Inflammatory macrophage treated with lipopolysaccharide for 1 hour (primary cell): ENCODE data around the gene ENTR1.

Experiments used
- DNase-seq, 2 donors: peaks; one replicate each; pipeline ENCODE4 v3.0.0-alpha.2; 2020 to 2022

Gene ENTR1

GRCh38 chr9:136395345-136396218 lies 14.8 kb downstream of the ENTR1 start:
- DNase-seq, result no peak

GRCh38 chr9:136395020-136395340 lies 15.4 kb downstream of the ENTR1 start:
- DNase-seq, result no peak

GRCh38 chr9:136394312-136395019 lies 15.9 kb downstream of the ENTR1 start:
- no peak for DNase-seq

DNA sequence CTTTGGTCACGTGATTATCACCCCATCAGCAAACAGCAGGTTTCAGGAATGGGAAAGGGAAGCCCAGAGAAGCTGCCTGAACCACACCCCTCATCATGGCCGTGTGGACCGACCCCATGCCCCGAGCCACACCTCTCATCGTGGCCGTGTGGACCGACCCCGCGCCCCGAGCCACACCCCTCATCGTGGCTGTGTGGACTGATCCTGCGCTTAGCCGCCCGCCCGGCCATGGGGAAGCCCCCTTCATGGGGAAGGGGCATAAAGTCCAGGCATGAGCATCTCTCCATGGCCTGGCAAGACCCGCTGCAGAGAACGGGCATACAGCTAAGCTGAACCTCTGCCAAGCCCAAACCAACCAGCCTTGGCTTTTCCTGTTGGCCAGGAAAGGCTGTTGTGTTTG lies 16.9 kb downstream of the ENTR1 start:
- no peak for DNase-seq

DNA sequence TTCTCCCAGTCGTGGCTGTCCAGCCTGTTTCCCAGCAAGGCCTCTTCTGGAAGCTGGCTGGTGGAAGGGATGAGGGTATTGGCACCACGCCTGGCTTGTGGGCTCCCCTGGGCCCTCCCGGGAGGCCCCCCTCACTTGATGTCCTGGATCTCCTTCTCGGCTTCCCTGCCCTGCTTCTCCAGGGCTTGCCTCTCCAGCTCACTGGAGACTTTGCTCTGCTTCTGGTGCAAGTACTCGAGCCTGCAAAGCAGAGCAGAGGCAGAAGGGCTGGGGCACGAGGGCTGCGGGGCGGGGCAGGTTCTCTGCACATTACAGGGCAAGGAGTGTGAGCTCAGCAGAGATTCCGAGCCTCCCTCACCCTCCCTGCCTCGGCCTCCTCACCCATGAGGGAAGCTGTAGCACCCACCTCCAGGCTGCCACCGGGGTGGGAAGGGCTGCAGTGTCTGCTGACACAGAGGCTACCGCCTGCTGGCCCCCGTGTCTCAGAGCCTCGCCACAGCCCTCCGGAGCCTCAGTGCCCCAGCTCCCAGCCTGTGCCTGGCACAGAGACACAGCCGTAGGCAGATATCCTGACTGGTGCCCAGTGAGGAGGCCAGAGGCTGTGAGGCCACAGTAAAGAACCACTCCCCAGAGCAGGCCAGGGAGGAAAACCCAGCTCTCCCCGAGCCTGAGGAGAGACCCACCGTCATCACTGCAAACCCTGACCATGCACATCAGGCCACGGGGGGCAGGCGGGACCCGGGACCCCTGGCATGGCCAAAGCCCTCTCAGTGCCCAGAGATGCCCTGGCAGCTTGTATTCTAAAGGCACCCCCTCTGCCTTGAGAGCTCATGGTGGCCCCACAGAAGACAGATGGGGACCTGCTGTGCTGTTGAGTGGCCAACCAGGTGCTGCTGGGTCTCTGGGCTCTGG lies 17.6 kb downstream of the ENTR1 start:
- no peak for DNase-seq

- DNase-seq, result no peak
Measured at GRCh38 chr9:136391737-136392537, 18.5 kb downstream of the ENTR1 start.

DNA sequence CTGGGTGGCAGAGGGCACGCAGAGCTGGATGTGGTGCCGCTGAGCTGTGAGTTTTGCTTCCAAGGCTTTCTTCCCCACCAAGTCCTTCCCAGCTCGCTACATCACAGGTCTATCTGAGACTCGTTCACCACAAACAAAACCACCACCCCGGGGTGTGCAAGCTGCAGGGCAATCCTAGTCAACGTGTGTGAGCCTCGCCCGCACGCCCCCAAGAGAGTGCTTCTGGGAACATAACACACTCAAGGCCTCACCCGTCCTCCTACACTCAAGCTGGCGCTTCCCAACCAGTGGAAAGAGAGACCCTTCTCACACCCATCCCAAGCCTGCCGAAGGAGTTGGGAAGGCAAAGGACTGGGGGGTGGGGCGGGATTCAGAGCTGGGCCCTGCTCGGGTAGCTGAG lies 21.0 kb downstream of the ENTR1 start:
- DNase-seq, result no peak

- no peak for DNase-seq
Measured at GRCh38 chr9:136387217-136387616, 23.2 kb downstream of the ENTR1 start.

- peak in 1 of 2 donors; percentile 9 for DNase-seq
Measured at GRCh38 chr9:136386018-136386417, 24.4 kb downstream of the ENTR1 start.

- DNase-seq, result no peak
Measured at GRCh38 chr9:136385015-136385414, 25.4 kb downstream of the ENTR1 start.

- no peak for DNase-seq
Measured at GRCh38 chr9:136383436-136383835, 27.0 kb downstream of the ENTR1 start.

GRCh38 chr9:136381966-136382513 lies 28.4 kb downstream of the ENTR1 start:
- DNase-seq, result no peak

- no peak for DNase-seq
Measured at GRCh38 chr9:136381311-136381710, 29.1 kb downstream of the ENTR1 start.

DNA sequence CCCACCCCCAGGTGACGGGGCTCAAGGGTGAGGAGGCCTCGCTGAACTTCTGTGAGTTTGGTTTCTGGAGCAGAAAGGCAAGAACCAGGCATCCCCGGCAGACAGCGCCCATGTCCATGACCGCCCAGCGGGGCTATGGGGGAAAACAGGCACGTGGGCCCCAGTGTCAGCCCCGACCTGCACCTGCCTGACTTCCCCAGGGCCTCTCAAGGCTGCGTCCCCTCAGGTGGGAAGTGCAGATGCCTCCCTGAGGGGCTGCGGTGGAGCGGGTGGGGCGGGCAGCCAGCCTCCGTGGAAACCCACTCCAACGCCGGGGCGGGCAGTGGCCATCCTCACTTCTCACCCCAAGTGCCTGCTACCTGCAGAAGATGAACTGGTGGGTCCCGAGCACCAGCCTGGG lies 30.0 kb downstream of the ENTR1 start:
- no peak for DNase-seq

DNA sequence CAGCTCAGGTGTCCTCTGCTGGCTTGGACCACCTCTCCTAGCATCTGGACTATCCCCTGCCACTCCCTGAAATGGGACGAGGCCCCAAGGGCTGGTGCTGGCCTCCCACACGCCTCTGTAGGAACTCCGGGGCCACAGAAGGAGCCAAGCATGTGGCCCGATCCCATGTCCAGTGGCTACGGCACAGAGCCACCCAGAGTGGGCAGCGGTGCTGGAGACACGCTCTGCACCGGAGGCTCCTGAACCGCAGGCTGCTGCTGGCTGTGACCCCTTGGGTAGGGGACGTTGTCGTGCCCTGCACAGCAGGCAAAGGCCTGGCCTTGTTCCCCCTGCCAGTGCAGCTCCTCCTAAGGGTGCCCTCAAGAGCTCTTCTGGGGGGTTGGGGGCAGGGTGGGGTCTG lies 30.5 kb downstream of the ENTR1 start:
- no peak for DNase-seq

DNA sequence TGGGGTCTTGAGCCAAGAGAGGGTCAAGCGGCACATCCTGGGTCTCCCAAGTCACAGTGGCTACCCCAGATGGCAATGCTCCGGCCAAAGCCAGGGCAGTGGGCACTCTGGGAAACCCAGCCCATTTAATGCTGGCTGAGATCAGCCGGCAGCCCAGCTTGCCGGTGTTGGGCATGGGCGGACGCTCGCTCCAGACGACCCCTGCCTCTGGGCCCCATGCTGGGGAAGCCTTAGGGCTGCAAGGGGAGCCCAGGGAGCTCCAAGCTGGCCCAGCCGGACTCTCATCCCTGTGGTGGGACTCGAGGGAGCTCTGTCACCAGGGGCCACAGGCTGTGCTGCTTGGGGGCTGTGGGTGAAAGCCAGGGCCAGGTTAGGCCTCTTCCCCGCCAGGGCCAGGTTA lies 31.0 kb downstream of the ENTR1 start:
- no peak for DNase-seq

GRCh38 chr9:136379003-136379287 lies 31.5 kb downstream of the ENTR1 start:
- no peak for DNase-seq

DNA sequence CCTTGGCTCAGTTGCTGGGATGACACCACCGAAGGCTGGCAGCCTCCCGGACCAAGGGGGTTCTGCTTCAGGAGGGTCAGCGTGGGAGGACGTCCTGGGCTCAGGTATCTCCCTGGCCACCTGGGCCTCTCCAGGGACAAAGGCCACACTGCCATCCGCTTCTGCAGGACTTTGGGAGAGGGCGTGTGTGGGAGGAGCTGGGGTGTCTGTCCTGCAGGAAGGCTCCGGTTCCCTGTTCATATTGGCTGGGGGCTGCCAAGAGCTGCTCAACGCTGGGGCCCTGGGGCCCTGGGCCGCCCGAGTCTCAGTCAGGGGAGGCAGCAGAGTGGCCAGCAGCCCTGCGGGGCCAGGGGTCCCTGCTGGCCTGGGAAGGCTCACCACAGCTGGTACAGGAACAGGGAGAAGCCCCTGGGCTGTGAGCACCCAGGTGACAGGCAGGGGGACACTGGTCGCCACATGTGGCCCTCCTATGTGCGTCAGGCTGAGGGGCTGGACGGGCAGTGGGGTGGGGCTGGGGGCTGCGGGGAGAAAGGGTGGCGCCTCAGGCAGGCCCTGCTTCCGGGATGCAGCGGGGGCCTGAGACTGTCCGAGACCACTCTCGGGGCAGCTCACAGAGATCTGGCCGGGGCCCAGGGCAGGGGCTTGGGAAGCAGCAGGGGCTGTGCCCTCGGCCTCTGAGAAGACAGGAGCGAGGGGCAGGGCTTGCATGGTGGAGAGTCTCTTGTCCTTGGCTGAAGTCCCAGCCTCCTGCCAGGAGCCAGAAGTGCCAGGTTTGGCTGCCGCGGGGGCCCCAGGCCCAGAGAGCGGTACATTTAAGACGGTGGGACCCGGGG lies 32.0 kb downstream of the ENTR1 start:
- no peak for DNase-seq

DNA sequence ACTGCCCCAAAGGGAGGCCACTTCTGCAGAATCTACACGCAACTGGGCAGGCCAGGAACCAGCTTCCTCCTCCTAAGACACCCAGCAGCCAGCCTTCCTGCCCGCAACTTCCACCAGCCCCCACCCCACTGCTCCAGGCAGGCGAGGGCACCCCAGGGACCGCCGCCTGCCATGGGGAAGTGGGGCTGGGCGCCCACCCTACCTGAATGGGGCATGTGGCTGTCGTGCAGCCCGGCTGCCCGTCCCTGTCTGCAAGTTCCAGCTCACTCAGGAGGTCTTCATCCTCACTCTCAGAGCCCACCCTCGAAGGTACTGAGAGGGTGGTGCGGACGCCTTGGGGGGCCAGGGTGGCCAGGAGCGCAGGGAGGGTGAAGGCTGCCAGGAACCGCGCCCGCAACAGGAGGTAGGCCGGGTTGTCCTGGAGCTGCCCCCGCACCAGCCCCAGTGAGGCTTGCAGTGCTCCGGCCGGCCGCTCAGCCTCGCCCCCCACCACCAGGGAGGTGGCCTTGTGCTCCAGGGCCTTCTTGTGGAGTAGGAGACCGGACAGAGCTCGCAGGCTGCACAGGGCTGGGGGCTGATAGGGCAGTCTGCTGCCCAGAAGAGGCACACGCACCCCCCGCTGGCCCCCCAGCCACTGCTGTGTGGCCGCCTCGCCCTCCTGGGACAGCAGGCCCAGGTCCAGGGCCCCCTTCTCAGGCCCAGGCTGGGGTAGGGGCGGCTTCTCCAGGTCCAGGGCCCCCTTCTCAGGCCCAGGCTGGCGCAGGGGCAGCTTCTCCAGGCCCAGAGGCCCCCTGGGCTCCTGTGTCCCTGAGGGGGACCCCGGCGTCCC lies 32.9 kb downstream of the ENTR1 start:
- DNase-seq, result peak in 1 of 2 donors; percentile 6

DNA sequence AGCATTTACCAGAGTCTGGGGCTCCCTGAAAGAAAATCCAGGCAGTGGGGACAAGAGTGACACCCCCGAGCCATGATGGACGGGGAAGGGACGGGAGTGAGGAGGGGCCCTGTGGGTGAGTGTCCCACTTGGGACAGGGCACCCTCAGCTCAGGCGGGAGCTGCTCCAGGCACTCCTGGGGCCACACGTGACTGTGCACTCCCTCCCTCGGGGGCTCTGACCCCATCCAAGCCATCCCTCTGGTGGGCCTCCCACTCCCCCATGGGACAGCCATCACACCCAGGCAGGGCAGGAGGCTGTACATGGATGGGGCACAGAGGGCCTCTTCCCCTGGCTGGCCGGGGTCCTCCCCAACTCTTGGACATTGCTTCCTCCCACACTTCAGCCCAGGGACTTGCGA lies 34.0 kb downstream of the ENTR1 start:
- no peak for DNase-seq

GRCh38 chr9:136375096-136375495 lies 35.3 kb downstream of the ENTR1 start:
- no peak for DNase-seq
